GM04503 (cell line): ENCODE results near the gene RHOG.
"Not testable (repeated sequence)": the region's sequence is repeated elsewhere in the genome, so short reads cannot be mapped to it uniquely, and the experiment has no call there.

Experiments used
- DNase-seq: peaks from one replicate; pipeline ENCODE4 v3.0.0-alpha.2; 2012; ENCODE audit warnings: low read depth

RHOG gene

GRCh38 chr11:3808861-3809623 is 31.7 kb downstream of the RHOG start:
- no peak for DNase-seq

- DNase-seq = no peak
Measured at GRCh38 chr11:3807909-3808860, 32.6 kb downstream of the RHOG start, which contains the start of gene PGAP2. Gene PGAP2 (plus strand): TSS chr11:3808560. CDS start chr11:3811260, 2,700 bp downstream.

- DNase-seq = no peak
Measured at GRCh38 chr11:3803726-3804495, 36.8 kb downstream of the RHOG start.

GRCh38 chr11:3802011-3802790 is 38.6 kb downstream of the RHOG start:
- DNase-seq = no peak

- no peak for DNase-seq
Measured at GRCh38 chr11:3799873-3800272, 40.9 kb downstream of the RHOG start.

GRCh38 chr11:3799143-3799542 is 41.6 kb downstream of the RHOG start:
- DNase-seq = no peak

- peak; percentile 99 for DNase-seq
Measured at GRCh38 chr11:3797329-3798090, 43.2 kb downstream of the RHOG start, which contains the start of gene NUP98. Gene NUP98 (minus strand): TSS chr11:3797554. CDS start chr11:3782117, 15,437 bp downstream.

GRCh38 chr11:3796801-3797328 is 43.9 kb downstream of the RHOG start:
- DNase-seq = no peak

GRCh38 chr11:3796346-3796745 is 44.4 kb downstream of the RHOG start:
- DNase-seq = no peak

GRCh38 chr11:3796002-3796311 is 44.8 kb downstream of the RHOG start:
- DNase-seq = no peak

GRCh38 chr11:3795131-3796001 is 45.4 kb downstream of the RHOG start:
- DNase-seq = no peak

GRCh38 chr11:3794387-3794786 is 46.4 kb downstream of the RHOG start:
- not testable (repeated sequence) for DNase-seq

GRCh38 chr11:3786781-3787428 is 53.9 kb downstream of the RHOG start:
- peak; percentile 41 for DNase-seq

- no peak for DNase-seq
Measured at GRCh38 chr11:3783611-3784010, 57.1 kb downstream of the RHOG start.

GRCh38 chr11:3782963-3783362 is 57.8 kb downstream of the RHOG start:
- DNase-seq = no peak

GRCh38 chr11:3781423-3781822 is 59.3 kb downstream of the RHOG start:
- DNase-seq = no peak
